ENCODE results near the gene HERC3. TPM values are rescaled to one million over a fixed set of nuclear protein-coding genes. Genes with fewer than 3 reads are reported as not detected.
A peak's percentile ranks its signal among the peaks of the same experiment; 100 is the strongest.

The HERC3 gene
- total RNA-seq, 1 experiment from 2014 or later, result 5.5 TPM

- TF ChIP-seq, protein P1, sequence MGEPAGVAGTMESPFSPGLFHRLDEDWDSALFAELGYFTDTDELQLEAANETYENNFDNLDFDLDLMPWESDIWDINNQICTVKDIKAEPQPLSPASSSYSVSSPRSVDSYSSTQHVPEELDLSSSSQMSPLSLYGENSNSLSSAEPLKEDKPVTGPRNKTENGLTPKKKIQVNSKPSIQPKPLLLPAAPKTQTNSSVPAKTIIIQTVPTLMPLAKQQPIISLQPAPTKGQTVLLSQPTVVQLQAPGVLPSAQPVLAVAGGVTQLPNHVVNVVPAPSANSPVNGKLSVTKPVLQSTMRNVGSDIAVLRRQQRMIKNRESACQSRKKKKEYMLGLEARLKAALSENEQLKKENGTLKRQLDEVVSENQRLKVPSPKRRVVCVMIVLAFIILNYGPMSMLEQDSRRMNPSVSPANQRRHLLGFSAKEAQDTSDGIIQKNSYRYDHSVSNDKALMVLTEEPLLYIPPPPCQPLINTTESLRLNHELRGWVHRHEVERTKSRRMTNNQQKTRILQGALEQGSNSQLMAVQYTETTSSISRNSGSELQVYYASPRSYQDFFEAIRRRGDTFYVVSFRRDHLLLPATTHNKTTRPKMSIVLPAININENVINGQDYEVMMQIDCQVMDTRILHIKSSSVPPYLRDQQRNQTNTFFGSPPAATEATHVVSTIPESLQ (CRISPR knock-in tag; IDR thresholded peaks at IDR 0.05), result no peak
These were observed 69.5 kb downstream of the HERC3 start (continued) for GRCh38 chr4:88661739-88662138.

DNA sequence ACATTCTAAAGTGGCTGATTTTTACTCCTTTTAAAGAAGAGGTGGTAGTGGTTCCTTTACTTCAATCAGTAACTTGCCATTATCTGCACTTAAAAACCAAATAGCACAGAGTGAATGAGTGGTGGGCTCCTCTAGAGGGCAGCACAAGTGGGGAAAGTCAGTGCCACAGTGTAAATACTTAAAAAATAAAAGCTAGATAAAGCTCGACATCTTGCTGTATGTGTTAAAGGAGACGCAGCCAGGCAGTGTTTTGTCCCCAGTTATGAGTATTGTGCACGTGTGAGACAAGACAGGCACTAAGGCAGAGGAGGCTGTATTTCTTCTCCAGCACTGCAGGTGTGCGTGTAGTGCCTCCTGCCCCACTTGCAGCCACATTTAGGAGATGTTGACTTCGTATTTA is 80.7 kb downstream of the HERC3 start:
- Mint-ChIP-seq H3K4me1 (0 out of 2 replicates have a peak, but pooled peaks cover 2% of the 10 kb centered on the region), H3K36me3 (no peaks in the 10 kb centered on the region), H3K9me3 (no peaks in the 10 kb centered on the region), H3K27ac (no peak overlapping the region), H3K27me3 (ENCODE audit: low read depth) (no peaks in the 10 kb centered on the region), H3K4me3 (no peak overlapping the region)
- DNase-seq (ENCODE audit: low spot score), result peak; percentile 47
- CTCF ChIA-PET, result interaction anchor here (0.6 to 2.3 kb wide), 36 partner anchors 8 to 454 kb away, joined by 3 to 19 read pairs (median 4); partner anchors contain the start of genes HERC5, NAP1L5 and PYURF
- ATAC-seq, result peak; percentile 91
- POLR2A ChIA-PET, result no interaction called here
- TF ChIP-seq GABPB1 (CRISPR knock-in tag; IDR thresholded peaks at IDR 0.05) (no peak), CTCF (IDR thresholded peaks at IDR 0.05) (peak; percentile 31; the same call in 1 of the 2 replicates), ZBTB21 (CRISPR knock-in tag; IDR thresholded peaks at IDR 0.05; ENCODE audit: borderline replicate concordance) (no peak)
- TF ChIP-seq, protein P2, sequence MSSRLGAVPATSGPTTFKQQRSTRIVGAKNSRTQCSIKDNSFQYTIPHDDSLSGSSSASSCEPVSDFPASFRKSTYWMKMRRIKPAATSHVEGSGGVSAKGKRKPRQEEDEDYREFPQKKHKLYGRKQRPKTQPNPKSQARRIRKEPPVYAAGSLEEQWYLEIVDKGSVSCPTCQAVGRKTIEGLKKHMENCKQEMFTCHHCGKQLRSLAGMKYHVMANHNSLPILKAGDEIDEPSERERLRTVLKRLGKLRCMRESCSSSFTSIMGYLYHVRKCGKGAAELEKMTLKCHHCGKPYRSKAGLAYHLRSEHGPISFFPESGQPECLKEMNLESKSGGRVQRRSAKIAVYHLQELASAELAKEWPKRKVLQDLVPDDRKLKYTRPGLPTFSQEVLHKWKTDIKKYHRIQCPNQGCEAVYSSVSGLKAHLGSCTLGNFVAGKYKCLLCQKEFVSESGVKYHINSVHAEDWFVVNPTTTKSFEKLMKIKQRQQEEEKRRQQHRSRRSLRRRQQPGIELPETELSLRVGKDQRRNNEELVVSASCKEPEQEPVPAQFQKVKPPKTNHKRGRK (CRISPR knock-in tag; IDR thresholded peaks at IDR 0.05; ENCODE audit: borderline replicate concordance), result no peak

DNA sequence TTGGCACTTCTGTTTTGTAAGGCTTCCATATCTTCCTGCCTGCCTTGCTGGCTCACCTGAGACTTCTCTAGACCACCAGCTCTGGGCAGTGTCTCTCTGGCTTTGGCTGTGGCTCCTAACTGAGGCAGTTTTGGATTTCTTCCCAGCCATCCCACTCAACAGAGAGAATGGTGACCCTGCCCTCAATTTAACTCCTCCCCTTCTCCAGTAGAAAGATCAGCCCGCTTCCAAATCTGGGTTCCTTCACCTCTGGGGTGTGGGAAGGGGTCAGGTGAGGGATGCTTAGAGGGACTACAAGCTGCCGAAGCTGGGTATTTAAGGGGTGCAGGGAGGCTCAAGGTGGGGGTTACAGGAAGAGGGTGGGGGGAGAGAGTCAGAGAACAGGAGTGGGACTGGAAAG is 81.6 kb downstream of the HERC3 start:
- no peak overlapping the region for H3K4me3 Mint-ChIP-seq
- H3K27ac Mint-ChIP-seq, result no peak overlapping the region
- TF ChIP-seq SP1 (CRISPR knock-in tag; conservative IDR thresholded peaks at IDR 0.05) (no peak), CBFB (CRISPR knock-in tag; IDR thresholded peaks at IDR 0.05; ENCODE audit: low read depth) (no peak), FOXJ3 (CRISPR knock-in tag; IDR thresholded peaks at IDR 0.05; ENCODE audit: borderline replicate concordance) (no peak), TEAD4 (CRISPR knock-in tag; IDR thresholded peaks at IDR 0.05) (no peak), ZNF671 (CRISPR knock-in tag; IDR thresholded peaks at IDR 0.05) (no peak), MXD4 (CRISPR knock-in tag; IDR thresholded peaks at IDR 0.05; ENCODE audit: borderline replicate concordance) (no peak), MYBL2 (CRISPR knock-in tag; IDR thresholded peaks at IDR 0.05) (no peak), NFE2L1 (CRISPR knock-in tag; IDR thresholded peaks at IDR 0.05) (no peak), ZSCAN18 (CRISPR knock-in tag; IDR thresholded peaks at IDR 0.05) (no peak), PRDM15 (CRISPR knock-in tag; IDR thresholded peaks at IDR 0.05) (no peak), ELF4 (CRISPR knock-in tag; IDR thresholded peaks at IDR 0.05; ENCODE audit: low read depth) (no peak)
- TF ChIP-seq, protein P3, sequence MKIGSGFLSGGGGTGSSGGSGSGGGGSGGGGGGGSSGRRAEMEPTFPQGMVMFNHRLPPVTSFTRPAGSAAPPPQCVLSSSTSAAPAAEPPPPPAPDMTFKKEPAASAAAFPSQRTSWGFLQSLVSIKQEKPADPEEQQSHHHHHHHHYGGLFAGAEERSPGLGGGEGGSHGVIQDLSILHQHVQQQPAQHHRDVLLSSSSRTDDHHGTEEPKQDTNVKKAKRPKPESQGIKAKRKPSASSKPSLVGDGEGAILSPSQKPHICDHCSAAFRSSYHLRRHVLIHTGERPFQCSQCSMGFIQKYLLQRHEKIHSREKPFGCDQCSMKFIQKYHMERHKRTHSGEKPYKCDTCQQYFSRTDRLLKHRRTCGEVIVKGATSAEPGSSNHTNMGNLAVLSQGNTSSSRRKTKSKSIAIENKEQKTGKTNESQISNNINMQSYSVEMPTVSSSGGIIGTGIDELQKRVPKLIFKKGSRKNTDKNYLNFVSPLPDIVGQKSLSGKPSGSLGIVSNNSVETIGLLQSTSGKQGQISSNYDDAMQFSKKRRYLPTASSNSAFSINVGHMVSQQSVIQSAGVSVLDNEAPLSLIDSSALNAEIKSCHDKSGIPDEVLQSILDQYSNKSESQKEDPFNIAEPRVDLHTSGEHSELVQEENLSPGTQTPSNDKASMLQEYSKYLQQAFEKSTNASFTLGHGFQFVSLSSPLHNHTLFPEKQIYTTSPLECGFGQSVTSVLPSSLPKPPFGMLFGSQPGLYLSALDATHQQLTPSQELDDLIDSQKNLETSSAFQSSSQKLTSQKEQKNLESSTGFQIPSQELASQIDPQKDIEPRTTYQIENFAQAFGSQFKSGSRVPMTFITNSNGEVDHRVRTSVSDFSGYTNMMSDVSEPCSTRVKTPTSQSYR (CRISPR knock-in tag; IDR thresholded peaks at IDR 0.05), result no peak
- TF ChIP-seq, protein P4, sequence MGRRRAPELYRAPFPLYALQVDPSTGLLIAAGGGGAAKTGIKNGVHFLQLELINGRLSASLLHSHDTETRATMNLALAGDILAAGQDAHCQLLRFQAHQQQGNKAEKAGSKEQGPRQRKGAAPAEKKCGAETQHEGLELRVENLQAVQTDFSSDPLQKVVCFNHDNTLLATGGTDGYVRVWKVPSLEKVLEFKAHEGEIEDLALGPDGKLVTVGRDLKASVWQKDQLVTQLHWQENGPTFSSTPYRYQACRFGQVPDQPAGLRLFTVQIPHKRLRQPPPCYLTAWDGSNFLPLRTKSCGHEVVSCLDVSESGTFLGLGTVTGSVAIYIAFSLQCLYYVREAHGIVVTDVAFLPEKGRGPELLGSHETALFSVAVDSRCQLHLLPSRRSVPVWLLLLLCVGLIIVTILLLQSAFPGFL (CRISPR knock-in tag; IDR thresholded peaks at IDR 0.05; ENCODE audit: borderline replicate concordance), result no peak
- ATAC-seq (peak; percentile 65), DNase-seq (ENCODE audit: low spot score) (no peak)
- CTCF ChIA-PET, result interaction anchor here (0.6 to 2.3 kb wide), 9 partner anchors 15 to 455 kb away, joined by 3 to 10 read pairs (median 4); partner anchors contain the start of gene PYURF
- H3K9me3 Mint-ChIP-seq, result no peaks in the 10 kb centered on the region
- no peaks in the 10 kb centered on the region for H3K27me3 Mint-ChIP-seq (ENCODE audit: low read depth)
- H3K36me3 Mint-ChIP-seq, result no peaks in the 10 kb centered on the region
- H3K4me1 Mint-ChIP-seq, result 0 out of 2 replicates have a peak, but pooled peaks cover 2% of the 10 kb centered on the region
- POLR2A ChIA-PET, result no interaction called here

Data from WTC11 (cell line).